Prostate gland (tissue), 2 donors: ENCODE measurements around the gene IFI6. TPM values are rescaled to one million over a fixed set of nuclear protein-coding genes. Genes with fewer than 3 reads are reported as not detected.

Experiments
- DNase-seq: peaks from one replicate; pipeline ENCODE4 v3.0.0-alpha.2; 2019; ENCODE audit warnings: low spot score
- H3K27ac ChIP-seq, 2 donors: fragments of 200-600 bp; sonication (generic); 2 replicates each; pipeline ENCODE4 v1.5.1; 2017 to 2019
- H3K27me3 ChIP-seq: fragments of 200-600 bp; sonication (generic); replicated peaks from 2 replicates; pipeline ENCODE4 v1.5.1; 2019; ENCODE audit not compliant: insufficient read depth
- H3K36me3 ChIP-seq, 2 donors: fragments of 200-600 bp; sonication (generic); 1 replicate in 1 of 2; 2 replicates in 1 of 2; pipeline versions ENCODE4 v1.5.1 to v1.8.1; 2017 to 2019
- H3K4me1 ChIP-seq: fragments of 200-600 bp; sonication (generic); replicated peaks from 2 replicates; pipeline ENCODE4 v1.5.1; 2019
- H3K4me3 ChIP-seq, 2 donors: fragments of 200-600 bp; sonication (generic); 2 replicates each; pipeline ENCODE4 v1.5.1; 2017 to 2019
- H3K9me3 ChIP-seq: fragments of 200-600 bp; sonication (generic); 2 replicates; pipeline ENCODE4 v1.5.1; 2017
- POLR2A ChIP-seq: fragments of 450-650 bp; IDR thresholded peaks from one replicate; pipeline ENCODE4 v1.6.1; 2016; ENCODE audit warnings: antibody characterized with exemption, mild to moderate bottlenecking
- POLR2AphosphoS5 ChIP-seq: sonication (generic); formaldehyde crosslinking; IDR thresholded peaks from one replicate; pipeline ENCODE4 v1.6.1; 2017; ENCODE audit warnings: antibody characterized with exemption
- WGBS: methylation state at CpG from one replicate; pipeline ENCODE4 v1.1.5; 2018; 5-methylcytosine and 5-hydroxymethylcytosine counted together
- intact Hi-C: fragments of 100-400 bp; cut with DNase I; formaldehyde crosslinking; loops from one replicate; pipeline ENCODE4 v1.14.2; 2022
- total RNA-seq, 2 donors: library from RNA; depleted of rRNA; stranded (reverse); fragments of >200 nt; gene quantifications; one replicate each; pipeline ENCODE4 v1.1.0, GENCODE V29; 2016
- TF ChIP-seq, protein P1 (sequence below), 4 experiments: fragments of 200-600 bp in 2 of 4; fragments of 450-650 bp in 2 of 4; sonication (generic) in 2 of 4; IDR thresholded peaks; 1 replicate in 3 of 4; 2 replicates in 1 of 4; pipeline ENCODE4 v1.5.1; 2016 to 2019; ENCODE audit warnings: antibody characterized with exemption in 4 of 4, mild to moderate bottlenecking in 2 of 4, moderate library complexity in 2 of 4

Gene IFI6
- total RNA-seq, 2 donors from 2014 or later, result 40.4 to 274 TPM

DNA sequence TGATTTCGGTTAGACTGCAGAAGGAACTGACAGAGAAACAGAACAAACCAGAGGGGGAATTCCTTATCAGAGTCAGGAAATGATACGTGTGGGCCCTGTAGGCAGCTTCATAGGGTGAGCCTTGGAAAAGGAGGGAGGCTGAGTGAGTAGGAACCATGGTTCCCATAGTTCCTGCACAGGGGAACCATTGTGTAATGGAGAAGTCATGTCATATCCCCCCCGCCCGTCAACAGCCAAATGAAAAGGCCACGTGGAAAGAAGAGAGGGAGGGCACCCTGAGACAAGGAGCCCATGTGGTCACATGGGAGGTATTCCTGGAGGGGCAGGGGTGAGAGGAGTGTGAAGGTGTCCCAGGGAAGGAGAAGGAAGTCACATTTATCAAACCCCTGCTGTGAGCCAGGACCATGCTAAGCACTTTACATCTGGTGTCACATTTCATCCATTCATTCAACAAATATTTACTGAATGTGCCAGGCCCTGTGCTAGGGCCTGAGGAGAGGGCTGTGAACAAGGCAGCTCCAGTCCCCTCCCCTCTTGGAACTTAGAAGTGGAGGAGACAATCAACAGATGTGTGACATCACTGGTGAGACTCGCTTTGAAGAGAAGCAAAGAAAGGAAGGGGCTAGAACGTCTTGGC lies 21.3 kb downstream of the IFI6 start:
- intact Hi-C loops, result no loop called here

DNA sequence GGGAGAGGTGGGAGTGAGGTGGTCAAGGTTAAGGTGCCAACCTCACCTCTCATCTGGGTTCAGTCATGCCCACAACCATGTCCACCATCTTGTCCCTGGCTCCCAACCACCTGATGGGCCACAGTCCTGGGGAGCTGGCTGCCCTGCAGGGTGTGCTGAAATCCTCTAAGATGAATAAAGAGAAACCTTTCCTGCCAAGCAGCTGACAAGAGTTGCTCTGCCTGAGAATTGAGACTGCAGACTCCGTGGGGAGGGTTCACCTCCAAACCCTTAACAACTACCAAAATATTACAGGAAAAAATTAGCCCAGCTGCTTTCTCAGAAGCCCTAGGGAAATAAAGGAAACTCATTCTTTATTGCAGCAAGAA lies 21.8 kb downstream of the IFI6 start:
- H3K36me3 ChIP-seq, result no peaks in the 10 kb centered on the region
- H3K27me3 ChIP-seq, result no peaks in the 10 kb centered on the region
- no peak overlapping the region for H3K27ac ChIP-seq
- WGBS, result 53% methylated on average over 1 of the region's 1 CpG
- H3K4me3 ChIP-seq, result no peak overlapping the region
- no peaks in the 10 kb centered on the region for H3K9me3 ChIP-seq
- no peaks in the 10 kb centered on the region for H3K4me1 ChIP-seq
- intact Hi-C loops, result no loop called here
- TF ChIP-seq POLR2AphosphoS5 (no peak), POLR2A (no peak)
- TF ChIP-seq, protein P1, sequence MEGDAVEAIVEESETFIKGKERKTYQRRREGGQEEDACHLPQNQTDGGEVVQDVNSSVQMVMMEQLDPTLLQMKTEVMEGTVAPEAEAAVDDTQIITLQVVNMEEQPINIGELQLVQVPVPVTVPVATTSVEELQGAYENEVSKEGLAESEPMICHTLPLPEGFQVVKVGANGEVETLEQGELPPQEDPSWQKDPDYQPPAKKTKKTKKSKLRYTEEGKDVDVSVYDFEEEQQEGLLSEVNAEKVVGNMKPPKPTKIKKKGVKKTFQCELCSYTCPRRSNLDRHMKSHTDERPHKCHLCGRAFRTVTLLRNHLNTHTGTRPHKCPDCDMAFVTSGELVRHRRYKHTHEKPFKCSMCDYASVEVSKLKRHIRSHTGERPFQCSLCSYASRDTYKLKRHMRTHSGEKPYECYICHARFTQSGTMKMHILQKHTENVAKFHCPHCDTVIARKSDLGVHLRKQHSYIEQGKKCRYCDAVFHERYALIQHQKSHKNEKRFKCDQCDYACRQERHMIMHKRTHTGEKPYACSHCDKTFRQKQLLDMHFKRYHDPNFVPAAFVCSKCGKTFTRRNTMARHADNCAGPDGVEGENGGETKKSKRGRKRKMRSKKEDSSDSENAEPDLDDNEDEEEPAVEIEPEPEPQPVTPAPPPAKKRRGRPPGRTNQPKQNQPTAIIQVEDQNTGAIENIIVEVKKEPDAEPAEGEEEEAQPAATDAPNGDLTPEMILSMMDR (IDR thresholded peaks at IDR 0.05), result no peak
- no peak for DNase-seq

More for the DNA sequence above, 21.3 kb downstream of the IFI6 start:
- H3K4me1 ChIP-seq, result no peaks in the 10 kb centered on the region
- no peak overlapping the region for H3K4me3 ChIP-seq
- no peak for TF ChIP-seq POLR2AphosphoS5
- TF ChIP-seq, protein P1 (IDR thresholded peaks at IDR 0.05), result no peak
- no peak for TF ChIP-seq POLR2A
- no peaks in the 10 kb centered on the region for H3K9me3 ChIP-seq
- 34% methylated on average over 7 of the region's 7 CpGs for WGBS
- no peaks in the 10 kb centered on the region for H3K36me3 ChIP-seq
- no peak for DNase-seq
- no peak overlapping the region for H3K27ac ChIP-seq
- no peaks in the 10 kb centered on the region for H3K27me3 ChIP-seq

DNA sequence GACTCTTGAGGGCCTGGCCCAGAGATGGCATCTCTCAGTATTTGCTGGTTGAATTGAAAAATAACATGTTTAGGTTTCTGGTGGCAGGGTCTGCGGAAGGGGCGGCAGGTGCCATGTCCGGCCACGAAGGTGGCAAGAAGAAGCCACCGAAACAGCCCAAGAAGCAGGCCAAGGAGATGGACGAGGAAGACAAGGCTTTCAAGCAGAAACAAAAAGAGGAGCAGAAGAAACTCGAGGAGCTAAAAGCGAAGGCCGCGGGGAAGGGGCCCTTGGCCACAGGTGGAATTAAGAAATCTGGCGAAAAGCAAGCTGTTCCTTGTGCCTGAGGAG lies 22.7 kb downstream of the IFI6 start:
- TF ChIP-seq, protein P1 (IDR thresholded peaks at IDR 0.05), result no peak
- TF ChIP-seq POLR2AphosphoS5 (no peak), POLR2A (no peak)

DNA sequence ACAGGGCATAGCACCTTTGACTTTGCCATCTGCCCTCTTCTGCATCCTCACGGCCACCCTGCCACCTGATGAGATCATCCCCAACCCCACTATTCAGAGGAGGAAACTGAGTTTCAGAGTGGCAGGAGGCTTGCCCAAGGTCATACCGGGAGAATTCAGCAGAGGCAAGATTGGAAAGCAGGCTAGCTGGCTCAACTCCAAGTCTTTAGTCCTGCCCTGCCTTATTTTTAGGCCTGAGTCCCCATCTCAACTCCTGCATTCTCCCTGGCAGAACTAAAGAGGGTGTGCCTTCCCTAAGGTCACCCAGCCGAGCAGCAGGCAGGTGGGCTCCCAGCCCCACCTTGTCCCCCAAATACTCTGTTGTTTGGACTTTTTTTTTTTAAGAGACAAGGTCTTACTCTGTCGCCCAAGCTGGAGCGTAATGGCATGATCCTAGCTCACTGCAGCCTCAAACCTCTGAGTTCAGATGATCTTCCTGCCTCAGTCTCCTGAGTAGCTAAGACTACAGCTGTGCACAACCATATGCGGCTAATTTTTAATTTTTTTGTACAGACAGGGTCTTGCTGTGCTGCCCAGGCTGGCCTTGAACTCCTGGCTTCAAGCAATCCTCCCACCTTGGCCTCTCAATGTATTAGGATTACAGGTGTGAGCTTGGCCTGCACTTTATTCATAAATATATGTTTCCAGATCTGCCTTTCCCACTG lies 23.2 kb downstream of the IFI6 start:
- no peaks in the 10 kb centered on the region for H3K36me3 ChIP-seq
- H3K9me3 ChIP-seq, result no peaks in the 10 kb centered on the region
- no peak overlapping the region for H3K4me3 ChIP-seq
- no peak overlapping the region for H3K27ac ChIP-seq
- intact Hi-C loops, result no loop called here
- no peaks in the 10 kb centered on the region for H3K27me3 ChIP-seq
- TF ChIP-seq POLR2AphosphoS5 (no peak), POLR2A (no peak)
- TF ChIP-seq, protein P1 (IDR thresholded peaks at IDR 0.05), result no peak
- DNase-seq, result no peak
- 79% methylated on average over 6 of the region's 6 CpGs for WGBS
- no peaks in the 10 kb centered on the region for H3K4me1 ChIP-seq

More for the DNA sequence above, 22.7 kb downstream of the IFI6 start:
- Histone ChIP-seq H3K27me3 (no peaks in the 10 kb centered on the region), H3K9me3 (no peaks in the 10 kb centered on the region), H3K4me3 (no peak overlapping the region), H3K4me1 (no peaks in the 10 kb centered on the region), H3K27ac (no peak overlapping the region), H3K36me3 (no peaks in the 10 kb centered on the region)
- DNase-seq, result no peak
- intact Hi-C loops, result no loop called here
- 92% methylated on average over 11 of the region's 11 CpGs for WGBS

DNA sequence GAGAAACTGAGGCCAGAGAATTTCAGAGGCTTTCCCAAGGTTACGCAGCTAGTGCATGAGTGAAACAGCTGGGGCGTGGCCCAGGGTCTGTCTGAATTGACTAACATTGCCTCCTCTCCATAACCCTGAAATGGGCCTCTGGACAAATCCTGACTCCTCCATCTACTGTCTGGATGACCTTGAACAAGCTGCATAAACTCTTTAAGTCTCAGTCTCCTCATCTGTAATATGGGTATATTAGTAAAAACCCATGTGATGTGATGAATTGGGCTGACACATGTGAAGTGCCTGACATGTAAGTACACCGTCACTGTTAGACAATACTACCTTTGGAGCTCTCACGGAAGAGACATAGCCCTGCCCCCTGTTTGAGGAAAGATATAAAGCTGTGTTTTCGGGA lies 24.7 kb downstream of the IFI6 start:
- no peaks in the 10 kb centered on the region for H3K36me3 ChIP-seq
- TF ChIP-seq POLR2A, result no peak
- TF ChIP-seq POLR2AphosphoS5, result no peak
- TF ChIP-seq, protein P1 (IDR thresholded peaks at IDR 0.05), result no peak
- 96% methylated on average over 5 of the region's 5 CpGs for WGBS

More for the DNA sequence above, 24.7 kb downstream of the IFI6 start:
- DNase-seq, result no peak
- Histone ChIP-seq H3K9me3 (no peaks in the 10 kb centered on the region), H3K4me3 (no peak overlapping the region), H3K27me3 (no peaks in the 10 kb centered on the region), H3K4me1 (no peaks in the 10 kb centered on the region), H3K27ac (no peak overlapping the region)
- intact Hi-C loops, result no loop called here
